K562 (cell line): ENCODE results near the gene CEP76. TPM values are rescaled to one million over a fixed set of nuclear protein-coding genes. Genes with fewer than 3 reads are reported as not detected.

Experiments used
- CBX2 ChIP-seq: fragments of 200-600 bp; sonication (generic); IDR thresholded peaks from one replicate; pipeline ENCODE4 v1.6.1; 2012; ENCODE audit warnings: mild to moderate bottlenecking, low read length, inconsistent platforms; ENCODE audit not compliant: insufficient read depth, poor library complexity, severe bottlenecking
- DIDO1 ChIP-seq: fragments of 450-650 bp; IDR thresholded peaks from 2 replicates; pipeline ENCODE4 v1.6.1; 2016; ENCODE audit warnings: low read depth, missing biosample characterization, missing genetic modification characterization
- DNMT1 ChIP-seq: fragments of 450-650 bp; IDR thresholded peaks from 2 replicates; pipeline ENCODE4 v1.6.1; 2016; ENCODE audit warnings: antibody characterized with exemption, mild to moderate bottlenecking
- FOXA1 ChIP-seq: fragments of 450-650 bp; IDR thresholded peaks from 2 replicates; pipeline ENCODE4 v1.6.1; 2016; ENCODE audit warnings: mild to moderate bottlenecking, borderline replicate concordance
- GABPB1 ChIP-seq: sonication (generic); formaldehyde crosslinking; IDR thresholded peaks from 2 replicates; pipeline ENCODE4 v1.8.0; 2022; ENCODE audit warnings: mild to moderate bottlenecking, missing genetic modification reagents
- KAT7 ChIP-seq: sonication (generic); formaldehyde crosslinking; IDR thresholded peaks from 2 replicates; pipeline ENCODE4 v1.8.0; 2022; ENCODE audit warnings: missing genetic modification reagents, mild to moderate bottlenecking, borderline replicate concordance
- MCM3 ChIP-seq: fragments of 450-650 bp; IDR thresholded peaks from 2 replicates; pipeline ENCODE4 v1.6.1; 2016
- NCOA1 ChIP-seq: fragments of 450-650 bp; IDR thresholded peaks from 2 replicates; pipeline ENCODE4 v1.6.1; 2016; ENCODE audit warnings: low read depth
- NCOA2 ChIP-seq, 2 experiments: fragments of 450-650 bp; IDR thresholded peaks; 2 replicates each; pipeline ENCODE4 v1.6.1; 2018; ENCODE audit warnings: mild to moderate bottlenecking in 2 of 2, moderate library complexity in 1 of 2; ENCODE audit not compliant: partially characterized antibody in 2 of 2
- NR4A1 ChIP-seq, 2 experiments: fragments of 250-450 bp in 1 of 2; fragments of 450-650 bp in 1 of 2; sonication (Bioruptor Pico) in 1 of 2; IDR thresholded peaks; 2 replicates each; pipeline versions ENCODE4 v1.4.0 to v1.6.1; 2016 to 2020; ENCODE audit warnings: mild to moderate bottlenecking in 2 of 2, missing compliant biosample characterization in 1 of 2, missing genetic modification characterization in 1 of 2, moderate library complexity in 1 of 2
- PHF21A ChIP-seq: fragments of 450-650 bp; IDR thresholded peaks from 2 replicates; pipeline ENCODE4 v1.6.1; 2017; ENCODE audit warnings: low read depth, borderline replicate concordance
- POLR2AphosphoS2 ChIP-seq: IDR thresholded peaks from 2 replicates; pipeline ENCODE4 v1.6.1; 2012; ENCODE audit warnings: low read length, improper control_type of control experiment
- POLR2AphosphoS5 ChIP-seq: IDR thresholded peaks from 2 replicates; pipeline ENCODE4 v1.6.1; 2011; ENCODE audit warnings: mild to moderate bottlenecking, low read depth, low read length, moderate library complexity; ENCODE audit not compliant: control insufficient read depth, insufficient read depth
- TAL1 ChIP-seq: fragments of 450-650 bp; IDR thresholded peaks from 2 replicates; pipeline ENCODE4 v1.6.1; 2016; ENCODE audit warnings: mild to moderate bottlenecking
- TCFL5 ChIP-seq: fragments of 250-450 bp; sonication (Bioruptor Pico); conservative IDR thresholded peaks from 2 replicates; pipeline ENCODE4 v1.6.1; 2021; ENCODE audit warnings: mild to moderate bottlenecking, moderate library complexity, matching md5 sums
- ZBTB8A ChIP-seq: fragments of 450-650 bp; IDR thresholded peaks from 2 replicates; pipeline ENCODE4 v1.6.1; 2018; ENCODE audit warnings: mild to moderate bottlenecking, moderate library complexity; ENCODE audit not compliant: partially characterized antibody
- ZFX ChIP-seq: sonication (generic); formaldehyde crosslinking; IDR thresholded peaks from 2 replicates; pipeline ENCODE4 v1.8.0; 2022; ENCODE audit warnings: mild to moderate bottlenecking, missing genetic modification reagents, moderate library complexity
- ZNF274 ChIP-seq: IDR thresholded peaks from 2 replicates; pipeline ENCODE4 v1.6.1; 2011; ENCODE audit warnings: low read depth, mild to moderate bottlenecking, low read length, moderate library complexity, borderline replicate concordance
- ZNF408 ChIP-seq: fragments of 250-450 bp; sonication (Bioruptor Pico); IDR thresholded peaks from 2 replicates; pipeline ENCODE4 v1.4.0; 2020; ENCODE audit warnings: low read depth, mild to moderate bottlenecking, moderate library complexity
- ZNF586 ChIP-seq: fragments of 450-650 bp; formaldehyde crosslinking; conservative IDR thresholded peaks from 2 replicates; pipeline ENCODE4 v1.4.0; 2020; ENCODE audit warnings: mild to moderate bottlenecking, moderate library complexity
- ZNF695 ChIP-seq: fragments of 450-650 bp; formaldehyde crosslinking; IDR thresholded peaks from 2 replicates; pipeline ENCODE4 v1.4.0; 2020; ENCODE audit warnings: mild to moderate bottlenecking, moderate library complexity
- ZNF707 ChIP-seq: fragments of 250-450 bp; sonication (Bioruptor Pico); conservative IDR thresholded peaks from 2 replicates; pipeline ENCODE4 v1.8.0; 2022; ENCODE audit warnings: inconsistent platforms, mild to moderate bottlenecking, moderate library complexity
- polyA plus RNA-seq, 8 experiments: library from polyadenylated mRNA; depleted of rRNA in 4 of 8; stranded (reverse) in 5 of 8; unstranded in 3 of 8; fragments of >200 nt; fragmentation: Nextera tagmentation in 2 of 8; fragmentation: Illumina TruSeq in 1 of 8; extraction: Ambion mirVana in 2 of 8; extraction: Trizol in 1 of 8; gene quantifications; 2 replicates each; pipeline versions ENCODE4 v1.2.1 to v1.2.3, GENCODE V29; 2011 to 2014; ENCODE audit warnings: inconsistent platforms in 1 of 8, missing spikeins in 1 of 8
- total RNA-seq, 7 experiments: library from RNA; depleted of rRNA in 6 of 7; stranded (reverse); fragments of >200 nt in 6 of 7; fragmentation: Illumina TruSeq in 2 of 7; extraction: Trizol in 2 of 7; gene quantifications; 2 replicates each; pipeline versions ENCODE4 v1.2.1 to v1.2.3, GENCODE V29; 2011 to 2021; ENCODE audit warnings: low replicate concordance in 1 of 7
- TF ChIP-seq, protein P1 (sequence below), 3 experiments: IDR thresholded peaks in 2 of 3; conservative IDR thresholded peaks in 1 of 3; 2 replicates each; pipeline ENCODE4 v1.5.1; 2011 to 2012; ENCODE audit warnings: low read length in 3 of 3, mild to moderate bottlenecking in 3 of 3, control low read depth in 2 of 3, improper control_type of control experiment in 1 of 3, inconsistent platforms in 1 of 3, low read depth in 1 of 3, mixed read lengths in 1 of 3, moderate library complexity in 1 of 3; ENCODE audit not compliant: insufficient read depth in 2 of 3
- TF ChIP-seq, protein P2 (sequence below): sonication (generic); formaldehyde crosslinking; IDR thresholded peaks from 2 replicates; pipeline ENCODE4 v1.8.0; 2022; ENCODE audit warnings: mild to moderate bottlenecking, missing genetic modification reagents
- TF ChIP-seq, protein P3 (sequence below): fragments of 450-650 bp; formaldehyde crosslinking; IDR thresholded peaks from 2 replicates; pipeline ENCODE4 v1.4.0; 2022; ENCODE audit warnings: missing genetic modification characterization

The CEP76 gene
- total and polyA plus RNA-seq, 9 of the 15 experiments (the other 6 are each of a cell fraction or from before 2014, with no cell fraction given): 5.3 to 27.3 (median 19.3) TPM

DNA sequence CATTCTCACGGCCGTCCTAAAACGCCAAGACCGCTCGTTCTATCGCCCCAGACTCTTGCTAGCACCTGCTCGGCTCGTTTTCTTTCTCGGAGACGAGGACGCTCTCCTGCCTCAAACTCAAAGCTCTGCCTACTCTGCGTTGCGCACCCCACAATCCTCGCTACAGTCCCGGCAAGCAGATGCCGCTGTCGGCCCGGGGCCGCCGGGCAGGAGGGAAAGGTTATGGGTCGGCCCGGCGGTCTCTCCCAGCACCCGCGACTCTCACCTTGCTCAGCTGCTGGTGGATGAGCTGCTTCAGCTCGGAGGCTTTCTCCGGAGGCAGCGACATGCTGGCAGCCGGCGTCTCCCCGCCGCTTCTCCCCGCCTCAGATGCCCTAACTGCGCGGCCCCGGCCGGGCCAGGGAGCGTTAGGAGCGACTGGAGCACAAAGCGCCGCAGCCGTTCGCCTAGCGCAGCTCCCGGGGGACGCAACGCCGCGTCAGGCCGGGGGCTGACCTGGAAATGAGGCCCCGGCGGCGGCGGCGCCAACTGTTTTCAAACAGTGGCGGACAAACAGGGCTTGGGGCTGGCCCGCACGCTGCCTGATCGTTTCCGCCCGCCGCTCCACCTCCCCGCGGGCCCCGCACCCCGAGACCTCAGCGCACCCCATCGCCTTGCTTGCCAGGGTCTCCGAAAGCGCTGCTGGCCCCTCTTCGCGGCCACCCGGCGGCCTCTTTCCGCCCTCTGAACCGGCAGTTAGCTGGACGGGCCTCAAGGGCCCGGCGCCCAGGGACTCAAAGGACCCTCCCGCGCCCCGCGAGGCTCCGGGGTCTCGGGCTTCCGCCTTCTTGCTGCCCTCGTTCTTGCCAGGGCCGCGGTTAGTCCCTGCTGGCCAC lies at the start of gene CEP76, which contains the start of gene PSMG2 (continued):
- TF ChIP-seq ZNF586 (CRISPR knock-in tag) (no peak), PHF21A (no peak), ZNF274 (no peak), POLR2AphosphoS2 (no peak; the same call in 1 of the 2 replicates), ZNF408 (CRISPR knock-in tag) (no peak), FOXA1 (no peak), MCM3 (no peak), DIDO1 (peak; percentile 87), TCFL5 (CRISPR knock-in tag) (no peak), ZFX (peak; percentile 92), ZNF695 (CRISPR knock-in tag) (no peak), CBX2 (no peak), ZBTB8A (no peak), NR4A1 (CRISPR knock-in tag; IDR thresholded peaks at IDR 0.05) (no peak), NR4A1 (tag; IDR thresholded peaks at IDR 0.05) (no peak), GABPB1 (CRISPR knock-in tag) (peak; percentile 80), KAT7 (CRISPR knock-in tag) (peak; percentile 93; the same call in 1 of the 2 replicates), ZNF707 (CRISPR knock-in tag) (no peak), TAL1 (peak; percentile 44; the same call in 1 of the 2 replicates), NCOA2 (IDR thresholded peaks at IDR 0.05; ENCODE audit: partially characterized antibody in 2 of 2) (peak in 1 of 2 experiments; percentile 99), NCOA1 (no peak), DNMT1 (no peak), POLR2AphosphoS5 (peak; percentile 62)
- TF ChIP-seq, protein P1, sequence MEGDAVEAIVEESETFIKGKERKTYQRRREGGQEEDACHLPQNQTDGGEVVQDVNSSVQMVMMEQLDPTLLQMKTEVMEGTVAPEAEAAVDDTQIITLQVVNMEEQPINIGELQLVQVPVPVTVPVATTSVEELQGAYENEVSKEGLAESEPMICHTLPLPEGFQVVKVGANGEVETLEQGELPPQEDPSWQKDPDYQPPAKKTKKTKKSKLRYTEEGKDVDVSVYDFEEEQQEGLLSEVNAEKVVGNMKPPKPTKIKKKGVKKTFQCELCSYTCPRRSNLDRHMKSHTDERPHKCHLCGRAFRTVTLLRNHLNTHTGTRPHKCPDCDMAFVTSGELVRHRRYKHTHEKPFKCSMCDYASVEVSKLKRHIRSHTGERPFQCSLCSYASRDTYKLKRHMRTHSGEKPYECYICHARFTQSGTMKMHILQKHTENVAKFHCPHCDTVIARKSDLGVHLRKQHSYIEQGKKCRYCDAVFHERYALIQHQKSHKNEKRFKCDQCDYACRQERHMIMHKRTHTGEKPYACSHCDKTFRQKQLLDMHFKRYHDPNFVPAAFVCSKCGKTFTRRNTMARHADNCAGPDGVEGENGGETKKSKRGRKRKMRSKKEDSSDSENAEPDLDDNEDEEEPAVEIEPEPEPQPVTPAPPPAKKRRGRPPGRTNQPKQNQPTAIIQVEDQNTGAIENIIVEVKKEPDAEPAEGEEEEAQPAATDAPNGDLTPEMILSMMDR (IDR thresholded peaks at IDR 0.05 in 2 of 3, conservative IDR thresholded peaks at IDR 0.05 in 1 of 3; ENCODE audit: insufficient read depth in 2 of 3, low read depth in 1 of 3, low read length in 3 of 3): 0 out of 6 replicates have a peak, but pooled peaks of 1 of the 3 experiments have one; percentile 7
- TF ChIP-seq, protein P2, sequence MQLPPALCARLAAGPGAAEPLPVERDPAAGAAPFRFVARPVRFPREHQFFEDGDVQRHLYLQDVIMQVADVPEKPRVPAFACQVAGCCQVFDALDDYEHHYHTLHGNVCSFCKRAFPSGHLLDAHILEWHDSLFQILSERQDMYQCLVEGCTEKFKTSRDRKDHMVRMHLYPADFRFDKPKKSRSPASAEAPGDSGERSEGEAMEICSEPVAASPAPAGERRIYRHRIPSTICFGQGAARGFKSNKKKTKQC (CRISPR knock-in tag): peak; percentile 83
- TF ChIP-seq, protein P3, sequence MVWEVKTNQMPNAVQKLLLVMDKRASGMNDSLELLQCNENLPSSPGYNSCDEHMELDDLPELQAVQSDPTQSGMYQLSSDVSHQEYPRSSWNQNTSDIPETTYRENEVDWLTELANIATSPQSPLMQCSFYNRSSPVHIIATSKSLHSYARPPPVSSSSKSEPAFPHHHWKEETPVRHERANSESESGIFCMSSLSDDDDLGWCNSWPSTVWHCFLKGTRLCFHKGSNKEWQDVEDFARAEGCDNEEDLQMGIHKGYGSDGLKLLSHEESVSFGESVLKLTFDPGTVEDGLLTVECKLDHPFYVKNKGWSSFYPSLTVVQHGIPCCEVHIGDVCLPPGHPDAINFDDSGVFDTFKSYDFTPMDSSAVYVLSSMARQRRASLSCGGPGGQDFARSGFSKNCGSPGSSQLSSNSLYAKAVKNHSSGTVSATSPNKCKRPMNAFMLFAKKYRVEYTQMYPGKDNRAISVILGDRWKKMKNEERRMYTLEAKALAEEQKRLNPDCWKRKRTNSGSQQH (CRISPR knock-in tag): no peak
